NCI-H748 treated with DMSO at 0.1 percent for 48 hours (cell line): Measurements from ENCODE around the gene FASTKD1.
A peak's percentile ranks its signal among the peaks of the same experiment; 100 is the strongest.
"Not testable (repeated sequence)": the region's sequence is repeated elsewhere in the genome, so short reads cannot be mapped to it uniquely, and the experiment has no call there.

ENCODE experiments used
- DNase-seq: peaks from one replicate; lab custom pipeline; 2025; lab: John Stamatoyannopoulos, UW

Gene FASTKD1, protein sequence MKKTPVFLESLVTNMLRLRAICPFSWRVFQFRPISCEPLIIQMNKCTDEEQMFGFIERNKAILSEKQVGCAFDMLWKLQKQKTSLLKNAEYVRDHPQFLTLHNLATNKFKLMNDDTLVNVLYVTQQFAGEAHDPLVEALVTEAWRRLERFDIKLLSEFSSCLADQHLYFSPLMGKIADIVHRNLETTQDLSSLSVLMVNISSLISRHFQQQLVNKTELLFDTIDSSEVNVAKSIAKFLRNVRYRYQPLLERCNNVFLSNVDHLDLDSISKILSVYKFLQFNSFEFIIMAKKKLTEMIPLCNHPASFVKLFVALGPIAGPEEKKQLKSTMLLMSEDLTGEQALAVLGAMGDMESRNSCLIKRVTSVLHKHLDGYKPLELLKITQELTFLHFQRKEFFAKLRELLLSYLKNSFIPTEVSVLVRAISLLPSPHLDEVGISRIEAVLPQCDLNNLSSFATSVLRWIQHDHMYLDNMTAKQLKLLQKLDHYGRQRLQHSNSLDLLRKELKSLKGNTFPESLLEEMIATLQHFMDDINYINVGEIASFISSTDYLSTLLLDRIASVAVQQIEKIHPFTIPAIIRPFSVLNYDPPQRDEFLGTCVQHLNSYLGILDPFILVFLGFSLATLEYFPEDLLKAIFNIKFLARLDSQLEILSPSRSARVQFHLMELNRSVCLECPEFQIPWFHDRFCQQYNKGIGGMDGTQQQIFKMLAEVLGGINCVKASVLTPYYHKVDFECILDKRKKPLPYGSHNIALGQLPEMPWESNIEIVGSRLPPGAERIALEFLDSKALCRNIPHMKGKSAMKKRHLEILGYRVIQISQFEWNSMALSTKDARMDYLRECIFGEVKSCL

DNA sequence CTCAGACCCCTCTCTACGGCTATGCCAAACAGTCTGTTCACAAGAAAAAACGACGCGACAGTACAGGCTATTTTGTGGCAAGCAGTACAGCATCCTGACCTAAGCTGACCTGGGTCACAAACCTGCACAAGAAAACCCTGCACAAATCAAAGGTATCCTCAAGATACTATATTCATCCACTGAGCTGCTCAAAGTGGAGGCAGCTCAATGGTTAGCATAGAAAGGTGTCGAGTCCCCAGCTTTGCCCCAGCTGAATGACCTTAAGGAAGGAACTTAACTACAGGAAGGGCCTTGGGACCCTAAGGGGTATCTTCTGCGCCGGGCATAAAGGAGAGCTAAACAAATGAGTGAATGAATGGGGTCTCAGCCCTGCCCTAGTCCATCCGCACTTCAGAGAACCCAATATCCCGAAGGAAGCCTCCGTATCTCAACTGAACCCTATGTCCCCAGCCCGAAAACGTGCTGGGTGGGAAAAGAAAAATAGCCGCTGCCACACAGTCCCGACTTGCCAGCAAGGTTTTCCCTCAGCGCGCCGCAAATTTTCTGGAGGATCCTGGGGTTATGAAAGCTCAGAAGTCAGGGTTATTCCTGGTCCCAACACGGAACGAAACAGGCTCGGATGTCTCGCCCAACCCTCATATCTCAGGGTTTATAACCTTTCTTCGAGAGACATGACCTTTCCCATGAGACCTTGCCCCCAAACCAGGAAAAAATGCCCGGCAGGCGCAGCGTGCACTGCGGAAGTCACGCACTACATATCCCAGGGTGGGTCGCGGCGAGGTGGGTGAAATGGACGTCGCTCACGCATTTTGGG lies at the start of gene FASTKD1:
TSS of gene FASTKD1 (minus strand) at position 706 of the 814 bp plus-strand sequence. CDS start 1,836 bp downstream, outside the sequence.
- DNase-seq, result peak; percentile 85

DNA sequence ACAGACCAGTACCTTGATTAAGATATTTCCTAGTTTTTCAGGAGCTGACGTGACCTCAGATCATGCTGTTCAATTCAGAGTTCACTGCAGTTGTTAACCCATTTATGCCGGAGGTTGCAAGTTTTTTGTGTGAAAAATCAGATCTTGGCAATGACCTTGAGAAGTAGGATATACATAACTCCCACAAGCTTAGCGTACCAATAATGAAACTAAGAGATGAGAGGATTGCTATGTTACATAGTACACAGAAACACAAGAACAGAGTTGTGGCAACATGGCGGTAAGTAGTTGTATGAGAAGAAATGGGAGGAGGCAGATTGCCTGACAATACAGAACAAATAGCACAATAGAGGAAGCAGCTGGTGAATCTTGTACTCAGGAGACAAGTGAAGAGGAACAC lies 49.6 kb upstream of the FASTKD1 start:
- DNase-seq, result no peak

DNA sequence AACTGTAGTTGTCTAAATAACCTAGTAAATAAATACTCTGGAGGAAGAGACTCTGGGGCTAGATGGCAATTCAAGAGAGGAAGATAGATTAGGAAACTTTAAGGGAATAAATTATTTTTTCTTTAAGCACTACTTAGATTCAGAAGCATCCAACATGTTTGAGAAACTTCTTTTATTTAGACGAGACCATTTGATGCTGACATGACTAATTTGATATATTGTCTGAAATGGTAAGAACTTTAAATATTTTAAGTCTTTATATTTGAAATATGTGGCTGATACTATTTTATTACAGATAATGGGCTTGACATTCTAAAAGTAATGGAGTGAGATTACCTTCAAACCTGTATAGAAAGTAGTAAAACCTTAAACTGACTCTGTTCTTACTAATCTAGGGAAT lies 46.8 kb upstream of the FASTKD1 start:
- DNase-seq, result no peak

DNA sequence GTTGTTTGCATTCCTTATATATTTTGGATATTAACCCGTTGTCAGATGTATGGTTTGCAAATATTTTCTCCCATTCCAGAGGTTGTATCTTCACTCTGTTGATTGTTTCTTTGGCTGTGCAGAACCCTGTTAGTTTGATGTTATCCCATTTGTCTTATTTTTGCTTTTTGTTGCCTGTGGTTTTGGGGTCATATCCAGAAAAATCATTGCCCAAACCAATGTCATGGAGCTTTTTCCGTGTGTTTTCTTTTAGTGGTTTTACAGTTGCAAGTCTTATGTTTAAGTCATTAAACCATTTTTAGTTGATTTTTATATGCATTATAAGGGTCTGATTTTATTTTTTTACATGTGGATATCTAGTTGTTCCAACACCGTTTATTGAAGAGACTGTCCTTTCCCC lies 46.3 kb upstream of the FASTKD1 start:
- DNase-seq, result no peak

DNA sequence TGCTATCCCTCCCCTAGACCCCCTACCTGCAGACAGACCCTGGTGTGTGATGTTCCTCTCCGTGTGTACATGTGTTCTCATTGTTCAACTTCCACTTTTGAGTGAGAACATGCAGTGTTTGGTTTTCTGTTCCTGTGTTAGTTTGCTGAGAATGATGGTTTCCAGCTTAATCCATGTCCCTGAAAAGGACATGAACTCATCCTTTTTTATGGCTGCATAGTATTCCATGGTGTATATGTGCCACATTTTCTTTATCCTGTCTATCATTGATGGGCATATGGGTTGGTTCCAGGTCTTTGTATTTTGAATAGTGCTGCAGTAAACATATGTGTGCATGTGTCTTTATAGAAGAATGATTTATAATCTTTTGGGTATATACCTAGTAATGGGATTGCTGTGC lies 42.3 kb upstream of the FASTKD1 start:
- DNase-seq, result not testable (repeated sequence)

DNA sequence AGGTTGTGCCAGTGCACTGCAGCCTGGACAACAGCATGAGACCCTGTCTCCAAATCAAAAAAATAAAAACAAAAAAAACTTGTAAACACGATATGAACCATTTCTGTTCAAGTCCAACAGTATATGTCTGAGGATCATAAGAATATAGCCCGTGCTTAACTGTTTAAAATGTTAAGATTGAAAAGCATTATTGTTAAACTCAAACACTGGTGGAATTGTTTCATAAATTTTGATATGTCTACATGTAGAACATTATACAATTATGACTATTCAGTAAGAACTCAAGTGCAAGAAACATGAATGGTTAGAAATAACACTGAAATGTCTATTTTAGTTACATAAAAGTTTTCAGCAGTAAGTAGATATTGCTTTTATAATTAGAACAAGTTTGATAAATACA lies 40.2 kb upstream of the FASTKD1 start:
- DNase-seq, result no peak

DNA sequence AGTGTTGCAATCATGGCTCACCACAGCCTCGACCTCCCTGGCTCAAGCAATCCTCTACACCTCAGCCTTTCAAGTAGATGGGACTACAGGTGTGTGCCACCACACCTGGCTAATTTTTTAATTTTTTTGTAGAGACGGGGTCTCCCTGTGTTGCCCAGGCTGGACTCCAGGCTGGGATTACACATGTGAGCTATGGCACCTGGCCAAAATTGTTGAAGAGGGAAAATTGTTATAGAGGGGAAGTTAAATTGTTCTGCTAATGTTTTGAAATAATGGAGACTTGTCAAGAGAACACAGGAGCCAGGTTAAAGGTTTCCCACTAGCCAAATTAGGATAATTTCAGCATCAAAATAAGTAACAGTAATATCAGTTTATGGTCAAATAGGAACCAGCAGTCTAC lies 35.6 kb upstream of the FASTKD1 start:
- DNase-seq, result no peak

DNA sequence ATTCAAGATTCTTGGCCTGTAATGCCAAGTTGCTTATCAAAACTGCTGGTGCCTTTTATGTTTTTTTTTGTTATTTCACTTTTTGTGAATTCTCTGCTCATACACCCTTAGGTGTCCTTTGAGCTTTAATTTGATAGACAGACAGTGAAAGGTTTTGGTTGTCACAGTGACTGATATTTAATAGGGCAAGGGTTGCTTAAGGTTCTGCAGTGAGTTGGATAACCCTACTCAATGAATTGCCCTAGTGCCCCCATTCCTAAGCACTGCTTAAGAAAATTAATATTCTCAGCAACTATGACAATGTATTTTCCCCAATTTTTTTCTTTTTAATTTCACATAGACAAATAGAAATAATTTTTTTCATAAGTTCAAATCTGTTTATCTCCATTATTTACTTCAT lies 25.9 kb upstream of the FASTKD1 start:
- no peak for DNase-seq

DNA sequence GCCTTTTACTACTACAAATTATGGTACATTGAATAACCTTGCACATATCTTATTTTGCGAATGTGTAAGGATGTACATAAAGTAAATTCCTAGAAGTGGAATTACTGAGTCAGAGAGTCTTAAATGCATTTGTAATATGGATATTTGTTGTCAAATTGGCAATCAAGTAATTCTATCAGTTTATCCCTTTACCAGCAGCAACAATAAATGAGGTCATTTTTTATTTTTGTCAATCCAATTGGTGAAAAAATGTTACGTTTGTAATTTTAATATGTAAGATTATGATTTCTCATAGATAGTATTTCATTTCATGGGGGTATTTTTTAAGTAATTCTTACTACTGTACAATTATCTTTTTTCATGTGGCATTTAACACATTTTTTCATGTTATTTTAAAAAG lies 25.3 kb upstream of the FASTKD1 start:
- DNase-seq, result no peak

DNA sequence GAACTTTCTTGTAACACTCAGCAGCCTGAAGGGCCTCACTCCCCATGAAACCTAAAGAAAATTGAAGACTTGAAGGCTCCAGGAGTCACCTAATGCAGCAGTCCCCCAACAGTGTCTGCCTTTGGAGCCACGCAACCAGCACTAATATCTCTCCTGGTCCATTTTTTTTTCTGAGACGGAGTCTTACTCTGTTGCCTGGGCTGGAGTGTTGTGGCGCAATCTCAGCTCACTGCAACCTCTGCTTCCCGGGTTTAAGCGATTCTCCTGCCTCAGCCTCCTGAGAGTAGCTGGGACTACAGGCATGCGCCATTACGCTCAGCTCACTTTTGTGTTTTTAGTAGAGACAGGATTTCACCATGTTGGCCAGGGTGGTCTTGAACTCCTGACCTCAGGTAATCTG lies 22.9 kb upstream of the FASTKD1 start:
- DNase-seq, result not testable (repeated sequence)

DNA sequence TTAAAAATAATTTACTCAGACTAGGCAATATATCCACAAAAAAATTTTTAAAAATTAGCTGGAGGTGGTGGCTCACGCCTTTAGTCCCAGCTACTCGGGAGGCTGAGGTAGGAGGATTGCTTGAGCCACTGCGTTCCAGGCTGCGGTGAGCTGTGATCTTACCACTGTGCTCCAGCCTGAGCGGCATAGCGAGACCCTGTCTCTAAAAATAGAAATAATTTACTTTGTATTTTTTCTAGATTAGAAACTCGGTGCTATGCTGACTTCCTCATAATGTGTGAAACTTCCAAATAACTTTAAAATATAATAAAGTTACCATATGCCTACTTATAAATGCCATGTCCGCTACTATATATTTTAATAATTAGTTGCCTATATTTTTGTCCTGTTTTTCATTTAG lies 17.1 kb upstream of the FASTKD1 start:
- DNase-seq, result no peak

DNA sequence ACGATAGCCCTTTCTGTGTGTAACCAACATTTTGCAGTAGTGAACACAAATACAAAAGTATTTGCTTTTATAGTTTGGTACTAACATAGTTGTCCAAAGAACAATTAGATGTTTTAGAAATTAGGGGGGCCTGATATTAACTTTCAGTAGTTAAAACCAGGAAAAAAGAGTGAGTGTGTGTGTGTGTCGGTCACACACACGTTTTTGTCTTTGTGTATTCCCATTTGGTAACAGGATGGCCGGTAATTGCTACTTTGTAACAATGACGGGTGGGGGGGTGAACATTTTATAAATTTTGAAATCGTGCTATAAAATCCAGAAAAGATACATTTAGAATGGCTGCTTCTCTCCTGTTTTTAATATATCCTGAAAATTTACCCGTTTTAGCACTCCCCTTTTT lies 12.0 kb upstream of the FASTKD1 start:
- DNase-seq, result no peak

DNA sequence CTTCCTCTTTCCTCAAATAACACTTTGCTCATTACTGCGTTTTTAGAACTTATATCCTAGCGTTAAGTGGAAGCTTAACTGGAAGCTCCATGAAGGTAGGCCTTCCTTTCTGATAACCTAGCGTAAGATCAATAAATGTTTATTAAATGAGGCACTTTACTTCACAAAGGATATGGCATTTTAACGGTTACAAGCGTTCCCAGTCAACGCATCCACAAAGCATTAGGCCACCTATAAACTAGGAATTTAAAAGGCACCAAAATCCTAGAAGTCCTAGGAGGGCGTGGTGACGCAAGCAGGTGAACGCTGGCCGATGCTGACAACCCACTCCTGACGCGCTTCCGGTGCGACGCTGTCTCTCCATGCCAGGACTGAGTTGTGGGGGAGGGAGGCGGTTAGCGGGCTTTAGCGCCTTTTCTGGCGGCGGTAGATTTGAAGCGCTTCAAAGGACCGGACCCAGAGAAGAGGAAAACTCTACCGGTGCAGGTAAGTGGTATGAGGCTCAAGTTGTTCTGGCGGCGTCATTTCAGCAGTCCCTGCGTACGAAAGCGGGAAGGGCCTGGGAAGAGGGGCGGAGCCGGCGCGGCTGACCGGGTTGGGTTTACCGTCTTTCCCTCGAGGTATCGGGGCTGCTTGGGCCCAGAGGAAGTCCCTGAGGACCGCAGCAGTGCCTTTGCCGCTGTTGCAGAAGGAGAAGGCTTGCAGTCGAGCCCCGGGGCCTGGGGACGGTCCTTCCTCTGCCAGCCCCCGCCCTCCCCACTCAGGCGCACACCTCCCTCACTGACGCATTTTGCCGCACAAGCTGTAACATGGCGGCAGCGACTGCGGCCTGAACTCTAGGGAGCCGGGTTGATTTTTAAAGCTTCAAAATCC lies 10.6 kb upstream of the FASTKD1 start, which contains the start of gene PPIG:
TSS of gene PPIG (plus strand) at position 347 of the 873 bp plus-strand sequence. CDS start 19,691 bp downstream, outside the sequence.
- DNase-seq, result peak; percentile 87

DNA sequence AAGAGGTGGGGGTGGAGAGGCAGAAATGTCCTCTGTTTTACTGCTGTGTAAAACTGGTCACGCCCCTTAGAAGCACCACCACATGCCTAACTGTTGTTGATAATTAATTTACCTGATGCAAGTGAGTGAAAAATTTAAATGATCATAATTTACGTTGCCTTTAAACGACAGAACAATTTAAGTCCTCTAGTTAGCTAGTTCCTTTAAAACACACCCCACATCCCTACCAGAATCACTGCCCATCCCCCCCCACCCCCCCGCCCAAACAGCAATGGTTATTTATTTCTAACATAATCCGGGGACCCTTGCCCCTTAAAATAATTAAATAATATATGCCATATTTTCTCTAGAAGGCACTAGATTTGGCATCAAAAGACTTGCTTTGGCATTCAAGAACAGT lies 9.9 kb upstream of the FASTKD1 start:
- DNase-seq, result no peak

DNA sequence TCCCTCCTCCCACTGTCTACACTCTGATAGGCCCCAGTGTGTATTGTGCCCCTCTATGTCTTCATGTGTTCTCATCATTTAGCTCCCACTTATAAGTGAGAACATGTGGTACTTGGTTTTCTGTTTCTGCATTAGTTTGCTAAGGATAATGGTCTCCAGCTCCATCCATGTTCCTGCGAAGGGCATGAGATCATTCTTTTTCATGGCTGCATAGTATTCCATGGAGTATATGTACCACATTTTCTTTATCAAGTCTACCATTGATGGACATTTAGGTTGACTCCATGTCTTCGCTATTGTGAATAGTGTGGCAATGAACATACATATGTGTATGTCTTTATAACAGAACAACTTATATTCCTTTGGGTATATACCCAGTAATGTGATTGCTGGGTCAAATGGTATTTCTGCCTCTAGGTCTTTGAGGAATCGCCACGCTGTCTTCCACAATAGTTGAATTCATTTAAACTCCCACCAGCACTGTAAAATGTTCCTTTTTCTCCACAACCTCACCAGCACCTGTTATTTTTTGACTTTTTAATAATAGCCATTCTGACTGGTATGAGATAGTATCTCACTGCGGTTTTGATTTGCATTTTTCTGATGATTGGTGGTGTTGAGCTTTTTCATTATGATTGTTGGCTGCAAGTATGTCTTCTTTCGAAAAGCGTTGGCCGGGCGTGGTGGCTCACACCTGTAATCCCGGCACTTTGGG lies 9.0 kb upstream of the FASTKD1 start:
- not testable (repeated sequence) for DNase-seq

DNA sequence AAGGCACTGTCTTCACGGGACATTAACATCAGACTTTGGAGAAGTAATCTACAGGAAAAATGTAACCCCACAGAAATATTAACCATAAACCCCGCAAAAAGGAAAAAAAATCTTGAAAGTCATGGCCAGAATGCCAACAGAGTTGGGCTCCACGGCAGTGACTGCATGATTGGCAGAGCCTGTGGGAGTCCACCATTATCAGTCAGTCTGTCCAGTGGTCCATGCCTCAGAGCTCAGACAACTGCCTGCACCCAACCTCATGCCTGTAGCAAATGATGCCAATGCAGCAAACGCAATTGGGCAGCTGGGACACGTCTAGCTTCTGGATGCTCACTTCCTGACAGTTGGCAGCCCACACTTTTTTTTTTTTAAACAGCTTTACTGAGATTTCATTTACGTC lies 5.4 kb upstream of the FASTKD1 start:
- no peak for DNase-seq

DNA sequence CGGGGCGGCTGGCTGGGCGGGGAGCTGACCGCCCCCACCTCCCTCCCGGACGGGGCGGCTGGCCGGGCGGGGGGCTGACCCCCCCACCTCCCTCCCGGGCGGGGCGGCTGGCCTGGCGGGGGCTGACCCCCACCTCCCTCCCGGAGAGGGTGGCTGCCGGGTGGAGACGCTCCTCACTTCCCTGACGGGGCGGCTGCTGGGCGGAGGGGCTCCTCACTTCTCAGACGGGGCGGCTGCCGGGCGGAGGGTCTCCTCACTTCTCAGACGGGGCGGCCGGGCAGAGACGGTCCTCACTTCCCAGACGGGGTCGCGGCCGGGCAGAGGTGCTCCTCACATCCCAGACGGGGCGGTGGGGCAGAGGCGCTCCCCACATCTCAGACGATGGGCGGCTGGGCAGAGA lies 1.6 kb upstream of the FASTKD1 start:
- not testable (repeated sequence) for DNase-seq

DNA sequence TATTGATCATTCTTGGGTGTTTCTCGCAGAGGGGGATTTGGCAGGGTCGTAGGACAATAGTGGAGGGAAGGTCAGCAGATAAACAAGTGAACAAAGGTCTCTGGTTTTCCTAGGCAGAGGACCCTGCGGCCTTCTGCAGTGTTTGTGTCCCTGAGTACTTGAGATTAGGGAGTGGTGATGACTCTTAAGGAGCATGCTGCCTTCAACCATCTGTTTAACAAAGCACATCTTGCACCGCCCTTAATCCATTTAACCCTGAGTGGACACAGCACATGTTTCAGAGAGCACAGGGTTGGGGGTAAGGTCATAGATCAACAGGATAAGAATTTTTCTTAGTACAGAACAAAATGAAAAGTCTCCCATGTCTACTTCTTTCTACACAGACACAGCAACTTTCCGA lies 874 bp upstream of the FASTKD1 start:
- not testable (repeated sequence) for DNase-seq

DNA sequence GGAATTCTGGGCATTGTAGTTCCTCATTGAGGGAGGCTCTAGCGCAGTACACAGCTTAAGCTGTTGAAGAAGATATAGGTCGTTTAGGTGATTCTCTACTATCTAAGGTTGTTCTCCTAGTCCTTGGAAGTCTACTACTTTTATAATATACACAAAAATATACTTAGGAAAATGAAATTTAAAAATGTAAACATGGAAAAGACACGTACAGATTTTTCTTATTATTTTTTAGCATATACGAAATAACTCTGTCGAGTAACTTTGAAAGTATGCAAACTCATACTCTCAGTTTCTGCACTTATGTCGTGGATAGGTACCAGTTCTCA lies 272 bp upstream of the FASTKD1 start:
- no peak for DNase-seq

DNA sequence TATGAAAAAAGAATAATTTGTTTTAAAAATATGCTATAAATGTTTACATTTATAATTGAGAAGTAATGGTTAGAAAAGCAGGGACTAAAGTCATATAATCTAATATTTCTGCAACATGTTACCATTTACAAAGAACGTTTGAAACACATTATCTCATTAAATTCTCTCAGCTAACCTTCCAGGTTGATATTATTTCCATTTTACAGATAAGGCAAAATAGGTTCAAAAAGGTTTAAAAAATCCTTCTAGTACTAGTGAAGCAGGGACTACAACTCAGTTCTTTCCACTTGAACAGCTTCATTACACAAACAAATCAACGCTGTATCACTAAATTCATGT lies 875 bp downstream of the FASTKD1 start:
- DNase-seq, result no peak

DNA sequence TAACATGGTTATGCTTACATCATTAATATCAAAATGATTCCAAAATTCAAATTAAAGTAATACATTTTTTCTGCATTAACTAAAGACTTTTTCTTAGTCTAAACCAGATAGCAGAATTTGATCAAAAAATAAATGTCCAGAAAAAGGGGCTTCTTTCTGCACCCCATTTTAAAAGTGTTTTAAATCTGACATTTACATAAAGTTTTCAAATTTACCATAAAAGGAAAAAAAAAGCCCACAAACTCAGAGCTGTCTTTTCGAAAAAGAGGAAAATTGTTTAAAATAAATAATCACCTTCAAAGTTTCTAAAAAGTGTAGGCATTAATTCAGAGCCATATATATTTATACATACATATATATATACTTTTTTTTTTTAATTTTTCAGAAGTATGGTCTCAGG lies 1.5 kb downstream of the FASTKD1 start:
- DNase-seq, result no peak
